Stimulated activated CD4-positive, alpha-beta T cell treated with anti-CD3 and anti-CD28 coated beads, Interleukin-12 subunit alpha, Interleukin-12 subunit beta, amount 100 ng/mL, for 48 hours (primary cell): ENCODE measurements around the gene CCDC85A.
"Not testable (repeated sequence)": the region's sequence is repeated elsewhere in the genome, so short reads cannot be mapped to it uniquely, and the experiment has no call there.

ENCODE experiments used
- DNase-seq, 3 donors: peaks; one replicate each; pipeline ENCODE4 v3.0.0-alpha.2; 2020; ENCODE audit warnings: low read depth in 2 of 3, low spot score in 1 of 3

Gene CCDC85A

GRCh38 chr2:56183643-56184499, at the start of gene CCDC85A:
TSS of gene CCDC85A (plus strand) at chr2:56183990. CDS start at chr2:56184625, 635 bp downstream.
- DNase-seq: peak; percentile 51 to 60 (median 54)

GRCh38 chr2:56134861-56135260, 48.9 kb upstream of the CCDC85A start:
- no peak for DNase-seq

- not testable (repeated sequence) for DNase-seq
Measured at GRCh38 chr2:56142497-56143061, 41.2 kb upstream of the CCDC85A start.

- no peak for DNase-seq
Measured at GRCh38 chr2:56147907-56148306, 35.9 kb upstream of the CCDC85A start.

- no peak for DNase-seq
Measured at GRCh38 chr2:56148825-56149224, 35.0 kb upstream of the CCDC85A start.

GRCh38 chr2:56151841-56152240, 31.9 kb upstream of the CCDC85A start:
- no peak for DNase-seq

- no peak for DNase-seq
Measured at GRCh38 chr2:56155188-56155587, 28.6 kb upstream of the CCDC85A start.

- not testable (repeated sequence) for DNase-seq
Measured at GRCh38 chr2:56159875-56160274, 23.9 kb upstream of the CCDC85A start.

- DNase-seq: no peak
Measured at GRCh38 chr2:56167616-56168562, 15.9 kb upstream of the CCDC85A start.

- DNase-seq: no peak
Measured at GRCh38 chr2:56169521-56169920, 14.3 kb upstream of the CCDC85A start.

- no peak for DNase-seq
Measured at GRCh38 chr2:56170504-56170903, 13.3 kb upstream of the CCDC85A start.

GRCh38 chr2:56170988-56171387, 12.8 kb upstream of the CCDC85A start:
- DNase-seq: no peak

GRCh38 chr2:56175779-56176178, 8.0 kb upstream of the CCDC85A start:
- DNase-seq: no peak

- no peak for DNase-seq
Measured at GRCh38 chr2:56177420-56178220, 6.2 kb upstream of the CCDC85A start.

- no peak for DNase-seq
Measured at GRCh38 chr2:56179931-56180330, 3.9 kb upstream of the CCDC85A start.

- DNase-seq: no peak
Measured at GRCh38 chr2:56182420-56182819, 1.4 kb upstream of the CCDC85A start.

- DNase-seq: no peak
Measured at GRCh38 chr2:56184500-56185011, 766 bp downstream of the CCDC85A start.

GRCh38 chr2:56185101-56185581, 1.4 kb downstream of the CCDC85A start:
- DNase-seq: no peak

GRCh38 chr2:56185582-56186046, 1.8 kb downstream of the CCDC85A start:
- no peak for DNase-seq

GRCh38 chr2:56191617-56192016, 7.8 kb downstream of the CCDC85A start:
- DNase-seq: no peak
